HCT116 (cell line): ENCODE measurements around the gene ABCC8. TPM values are rescaled to one million over a fixed set of nuclear protein-coding genes. Genes with fewer than 3 reads are reported as not detected.

Experiments used
- ATAC-seq: fragments of 200-7000 bp; cut with Tn5 transposase; 2 replicates; pipeline ENCODE4 v1.9.1; 2020; ENCODE audit warnings: mild to moderate bottlenecking, moderate library complexity
- BruUV-seq: library from RNA; stranded (reverse); fragments of 400-500 nt; replicated peaks from 2 replicates; lab custom pipeline; 2021; lab: Mats Ljungman, UMichigan
- CTCF ChIA-PET: fragments of 300-600 bp; sonication (Branson Sonifier 250); formaldehyde crosslinking; loops from one replicate; lab custom pipeline; 2021; ENCODE audit warnings: antibody characterized with exemption; lab: Charles Lee
- POLR2A ChIA-PET: fragments of 300-600, 350-600 bp; sonication (Branson Sonifier 250); formaldehyde crosslinking; loops from one replicate; lab custom pipeline; 2021; ENCODE audit warnings: antibody characterized with exemption; lab: Charles Lee
- RAD21 ChIA-PET, 2 experiments: fragments of 300-600 bp; sonication (Branson Sonifier 250); formaldehyde crosslinking; loops; one replicate each; lab custom pipeline; 2023; ENCODE audit warnings: low total read pairs in 2 of 2; ENCODE audit not compliant: uncharacterized antibody in 2 of 2, unreplicated experiment in 2 of 2, low non-redundant PET in 1 of 2; lab: Charles Lee
- DNase-seq: peaks from one replicate; pipeline ENCODE4 v3.0.0-alpha.2; 2010; ENCODE audit warnings: low read depth, low spot score
- H2AFZ ChIP-seq: fragments of 200-600 bp; shearing (Covaris generic), sonication (generic); 2 replicates; pipeline ENCODE4 v1.6.1; 2017; ENCODE audit warnings: low read depth, mixed run types, mixed read lengths, antibody characterized with exemption, low read length; ENCODE audit not compliant: poor library complexity, severe bottlenecking
- H3K27ac ChIP-seq: 2 replicates; pipeline ENCODE4 v1.5.1; 2012; ENCODE audit warnings: low read depth, low read length
- H3K27me3 ChIP-seq: fragments of 200-600 bp; sonication (generic); 2 replicates; pipeline ENCODE4 v1.6.1; 2016; ENCODE audit warnings: mixed run types, low read length, mixed read lengths; ENCODE audit not compliant: insufficient read depth
- H3K36me3 ChIP-seq, 2 experiments: fragments of 200-500 bp in 1 of 2; fragments of 200-600 bp in 1 of 2; sonication (Bioruptor generic) in 1 of 2; sonication (generic) in 1 of 2; 2 replicates each; pipeline versions ENCODE4 v1.5.1 to v1.6.1; 2014 to 2016; ENCODE audit warnings: low read length in 2 of 2, inconsistent platforms in 1 of 2, mixed read lengths in 1 of 2, mixed run types in 1 of 2; ENCODE audit not compliant: insufficient read depth in 2 of 2, control insufficient read depth in 1 of 2
- H3K4me1 ChIP-seq, 2 experiments: fragments of 200-600 bp in 1 of 2; sonication (generic) in 1 of 2; 2 replicates each; pipeline versions ENCODE4 v1.5.1 to v1.6.1; 2012 to 2017; ENCODE audit warnings: low read length in 2 of 2, inconsistent platforms in 1 of 2, mild to moderate bottlenecking in 1 of 2, mixed read lengths in 1 of 2, mixed run types in 1 of 2, moderate library complexity in 1 of 2; ENCODE audit not compliant: insufficient read depth in 2 of 2, control insufficient read depth in 1 of 2
- H3K4me2 ChIP-seq: fragments of 200-600 bp; sonication (generic); 2 replicates; pipeline ENCODE4 v1.6.1; 2017; ENCODE audit warnings: mixed run types, low read length, mixed read lengths
- H3K4me3 ChIP-seq, 2 experiments: fragments of 200-600 bp in 1 of 2; sonication (generic) in 1 of 2; replicated peaks in 1 of 2; 2 replicates each; pipeline ENCODE4 v1.5.1; 2011 to 2016; ENCODE audit warnings: low read length in 2 of 2, control low read depth in 1 of 2, low read depth in 1 of 2, mild to moderate bottlenecking in 1 of 2, mixed read lengths in 1 of 2, mixed run types in 1 of 2
- H3K79me2 ChIP-seq: fragments of 200-600 bp; sonication (generic); 2 replicates; pipeline ENCODE4 v1.6.1; 2017; ENCODE audit warnings: mild to moderate bottlenecking, mixed run types, low read length, moderate library complexity, mixed read lengths; ENCODE audit not compliant: insufficient read depth
- H3K9ac ChIP-seq: fragments of 200-600 bp; sonication (generic); 2 replicates; pipeline ENCODE4 v1.6.1; 2016; ENCODE audit warnings: low read length, mixed read lengths
- H3K9me2 ChIP-seq: fragments of 200-600 bp; sonication (generic), shearing (Covaris generic); 2 replicates; pipeline ENCODE4 v1.6.1; 2017; ENCODE audit warnings: mixed run types, mild to moderate bottlenecking, moderate library complexity; ENCODE audit not compliant: insufficient read depth
- H3K9me3 ChIP-seq, 2 experiments: fragments of 200-500 bp in 1 of 2; fragments of 200-600 bp in 1 of 2; sonication (Bioruptor generic) in 1 of 2; sonication (generic) in 1 of 2; 2 replicates each; pipeline ENCODE4 v1.6.1; 2014 to 2017; ENCODE audit warnings: low read length in 2 of 2, mixed read lengths in 2 of 2, inconsistent platforms in 1 of 2, low read depth in 1 of 2, mild to moderate bottlenecking in 1 of 2, mixed run types in 1 of 2, moderate library complexity in 1 of 2; ENCODE audit not compliant: control insufficient read depth in 1 of 2, insufficient read depth in 1 of 2
- H4K20me1 ChIP-seq: fragments of 200-600 bp; sonication (generic), shearing (Covaris generic); 2 replicates; pipeline ENCODE4 v1.6.1; 2017; ENCODE audit warnings: mixed run types, mild to moderate bottlenecking, moderate library complexity; ENCODE audit not compliant: insufficient read depth
- ATF3 ChIP-seq: IDR thresholded peaks from 2 replicates; pipeline ENCODE4 v1.6.1; 2012
- CEBPB ChIP-seq: IDR thresholded peaks from 2 replicates; pipeline ENCODE4 v1.6.1; 2012; ENCODE audit warnings: low read depth
- EGR1 ChIP-seq: IDR thresholded peaks from 2 replicates; pipeline ENCODE4 v1.6.1; 2012; ENCODE audit warnings: low read depth
- ELF1 ChIP-seq: IDR thresholded peaks from 2 replicates; pipeline ENCODE4 v1.6.1; 2012; ENCODE audit warnings: low read depth, borderline replicate concordance
- EZH2 ChIP-seq: fragments of 200-600 bp; sonication (generic); IDR thresholded peaks from 2 replicates; pipeline ENCODE4 v1.6.1; 2017; ENCODE audit warnings: antibody characterized with exemption, mixed run types
- FOSL1 ChIP-seq: IDR thresholded peaks from 2 replicates; pipeline ENCODE4 v1.6.1; 2012; ENCODE audit warnings: low read depth
- JUND ChIP-seq: IDR thresholded peaks from 2 replicates; pipeline ENCODE4 v1.6.1; 2012
- MAX ChIP-seq: IDR thresholded peaks from 2 replicates; pipeline ENCODE4 v1.6.1; 2012
- POLR2AphosphoS5 ChIP-seq: IDR thresholded peaks from 2 replicates; pipeline ENCODE4 v1.6.1; 2011; ENCODE audit warnings: mild to moderate bottlenecking, low read depth, low read length, moderate library complexity
- RAD21 ChIP-seq: IDR thresholded peaks from 2 replicates; pipeline ENCODE4 v1.6.1; 2012; ENCODE audit warnings: low read depth, mild to moderate bottlenecking
- SIN3A ChIP-seq: IDR thresholded peaks from 2 replicates; pipeline ENCODE4 v1.6.1; 2012; ENCODE audit warnings: low read depth
- SP1 ChIP-seq: IDR thresholded peaks from 2 replicates; pipeline ENCODE4 v1.6.1; 2012; ENCODE audit warnings: low read depth
- SRF ChIP-seq: IDR thresholded peaks from 2 replicates; pipeline ENCODE4 v1.6.1; 2012; ENCODE audit warnings: low read depth
- YY1 ChIP-seq: IDR thresholded peaks from 2 replicates; pipeline ENCODE4 v1.6.1; 2011; ENCODE audit warnings: low read length, low read depth, moderate library complexity, mild to moderate bottlenecking; ENCODE audit not compliant: insufficient replicate concordance; ENCODE audit errors: extremely low read depth
- intact Hi-C: fragments of 100-400 bp; cut with micrococcal nuclease; formaldehyde crosslinking; loops from 2 replicates; pipeline ENCODE4 v1.10.0; 2022
- total RNA-seq: library from RNA; stranded (reverse); gene quantifications from one replicate; pipeline ENCODE4 v1.2.1, GENCODE V29; 2021; ENCODE audit not compliant: unreplicated experiment
- TF ChIP-seq, protein P1 (sequence below): IDR thresholded peaks from 2 replicates; pipeline ENCODE4 v1.6.1; 2011; ENCODE audit warnings: mild to moderate bottlenecking, low read length, moderate library complexity; ENCODE audit not compliant: insufficient replicate concordance; ENCODE audit errors: extremely low read depth
- TF ChIP-seq, protein P2 (sequence below): IDR thresholded peaks from 2 replicates; pipeline ENCODE4 v1.6.1; 2012; ENCODE audit warnings: low read depth

Gene ABCC8
- total RNA-seq, 1 experiment from 2014 or later, result 0.39 TPM

DNA sequence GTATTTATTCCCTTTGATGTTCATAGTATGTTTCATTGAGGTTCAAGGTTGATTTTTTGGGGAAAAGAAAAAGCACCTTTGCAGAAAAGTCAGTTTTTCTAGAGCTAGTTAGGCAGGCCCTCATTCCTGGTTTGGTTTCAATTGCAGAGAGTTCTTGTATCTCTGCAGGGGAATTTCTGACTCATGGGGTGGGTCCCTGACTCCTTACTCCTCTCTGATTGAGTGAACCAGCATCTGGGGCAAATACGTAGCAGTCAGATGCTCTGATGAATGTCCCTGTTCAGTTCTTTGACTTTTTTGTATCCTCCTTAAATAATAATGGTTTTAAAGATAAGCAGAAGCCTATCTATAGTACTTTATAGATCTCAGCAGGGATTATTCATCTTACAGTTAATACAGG, 132.7 kb downstream of the ABCC8 start:
- BruUV-seq, result no TSS peak
- no peaks in the 10 kb centered on the region for H3K36me3 ChIP-seq
- H3K79me2 ChIP-seq, result no peaks in the 10 kb centered on the region
- ChIA-PET RAD21 (no interaction called here), CTCF (no interaction called here), POLR2A (no interaction called here)
- H3K9ac ChIP-seq, result no peak overlapping the region
- no peaks in the 10 kb centered on the region for H3K9me3 ChIP-seq
- no peaks in the 10 kb centered on the region for H4K20me1 ChIP-seq
- 0 out of 2 replicates have a peak, but pooled peaks cover 3% of the 10 kb centered on the region for H3K9me2 ChIP-seq
- intact Hi-C loops, result no loop called here
- DNase-seq (peak; percentile 56), ATAC-seq (peak; percentile 72; the same call in 1 of the 2 replicates)
- H3K27ac ChIP-seq, result no peak overlapping the region
- H3K27me3 ChIP-seq, result no peaks in the 10 kb centered on the region
- peaks cover 3 to 12% of the 10 kb centered on the region in 2 experiments; a peak in 3 of 4 replicates for H3K4me1 ChIP-seq
- TF ChIP-seq POLR2AphosphoS5 (no peak), SIN3A (no peak), FOSL1 (peak; percentile 75), SRF (no peak), ATF3 (no peak), SP1 (0 out of 2 replicates have a peak, but pooled peaks have one; percentile 21), EZH2 (no peak), YY1 (no peak), RAD21 (no peak), JUND (peak; percentile 52)
- H3K4me3 ChIP-seq, result no peak overlapping the region; a peak in 1 of 4 replicates
- H3K4me2 ChIP-seq, result peak overlapping the region; percentile 52
- no peak overlapping the region for H2AFZ ChIP-seq

- DNase-seq (no peak), ATAC-seq (no peak)
- peaks cover 3 to 12% of the 10 kb centered on the region in 2 experiments; a peak in 3 of 4 replicates for H3K4me1 ChIP-seq
- no peak overlapping the region for H3K4me3 ChIP-seq
- 0 out of 2 replicates have a peak, but pooled peaks cover 3% of the 10 kb centered on the region for H3K9me2 ChIP-seq
- no peaks in the 10 kb centered on the region for H4K20me1 ChIP-seq
- CTCF ChIA-PET, result no interaction called here
- RAD21 ChIA-PET, result no interaction called here
- no peaks in the 10 kb centered on the region for H3K27me3 ChIP-seq
- intact Hi-C loops, result no loop called here
- H2AFZ ChIP-seq, result no peak overlapping the region
- no peaks in the 10 kb centered on the region for H3K9me3 ChIP-seq
- H3K27ac ChIP-seq, result no peak overlapping the region
- BruUV-seq, result no TSS peak
- H3K9ac ChIP-seq, result no peak overlapping the region
- POLR2A ChIA-PET, result no interaction called here
- no peaks in the 10 kb centered on the region for H3K36me3 ChIP-seq
- peak overlapping the region; percentile 52 for H3K4me2 ChIP-seq
- H3K79me2 ChIP-seq, result no peaks in the 10 kb centered on the region
- TF ChIP-seq POLR2AphosphoS5 (no peak), YY1 (no peak), EZH2 (no peak), RAD21 (no peak), ELF1 (no peak), CEBPB (no peak), MAX (no peak), EGR1 (no peak)
- TF ChIP-seq, protein P1, sequence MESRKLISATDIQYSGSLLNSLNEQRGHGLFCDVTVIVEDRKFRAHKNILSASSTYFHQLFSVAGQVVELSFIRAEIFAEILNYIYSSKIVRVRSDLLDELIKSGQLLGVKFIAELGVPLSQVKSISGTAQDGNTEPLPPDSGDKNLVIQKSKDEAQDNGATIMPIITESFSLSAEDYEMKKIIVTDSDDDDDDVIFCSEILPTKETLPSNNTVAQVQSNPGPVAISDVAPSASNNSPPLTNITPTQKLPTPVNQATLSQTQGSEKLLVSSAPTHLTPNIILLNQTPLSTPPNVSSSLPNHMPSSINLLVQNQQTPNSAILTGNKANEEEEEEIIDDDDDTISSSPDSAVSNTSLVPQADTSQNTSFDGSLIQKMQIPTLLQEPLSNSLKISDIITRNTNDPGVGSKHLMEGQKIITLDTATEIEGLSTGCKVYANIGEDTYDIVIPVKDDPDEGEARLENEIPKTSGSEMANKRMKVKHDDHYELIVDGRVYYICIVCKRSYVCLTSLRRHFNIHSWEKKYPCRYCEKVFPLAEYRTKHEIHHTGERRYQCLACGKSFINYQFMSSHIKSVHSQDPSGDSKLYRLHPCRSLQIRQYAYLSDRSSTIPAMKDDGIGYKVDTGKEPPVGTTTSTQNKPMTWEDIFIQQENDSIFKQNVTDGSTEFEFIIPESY, result no peak
- TF ChIP-seq, protein P2, sequence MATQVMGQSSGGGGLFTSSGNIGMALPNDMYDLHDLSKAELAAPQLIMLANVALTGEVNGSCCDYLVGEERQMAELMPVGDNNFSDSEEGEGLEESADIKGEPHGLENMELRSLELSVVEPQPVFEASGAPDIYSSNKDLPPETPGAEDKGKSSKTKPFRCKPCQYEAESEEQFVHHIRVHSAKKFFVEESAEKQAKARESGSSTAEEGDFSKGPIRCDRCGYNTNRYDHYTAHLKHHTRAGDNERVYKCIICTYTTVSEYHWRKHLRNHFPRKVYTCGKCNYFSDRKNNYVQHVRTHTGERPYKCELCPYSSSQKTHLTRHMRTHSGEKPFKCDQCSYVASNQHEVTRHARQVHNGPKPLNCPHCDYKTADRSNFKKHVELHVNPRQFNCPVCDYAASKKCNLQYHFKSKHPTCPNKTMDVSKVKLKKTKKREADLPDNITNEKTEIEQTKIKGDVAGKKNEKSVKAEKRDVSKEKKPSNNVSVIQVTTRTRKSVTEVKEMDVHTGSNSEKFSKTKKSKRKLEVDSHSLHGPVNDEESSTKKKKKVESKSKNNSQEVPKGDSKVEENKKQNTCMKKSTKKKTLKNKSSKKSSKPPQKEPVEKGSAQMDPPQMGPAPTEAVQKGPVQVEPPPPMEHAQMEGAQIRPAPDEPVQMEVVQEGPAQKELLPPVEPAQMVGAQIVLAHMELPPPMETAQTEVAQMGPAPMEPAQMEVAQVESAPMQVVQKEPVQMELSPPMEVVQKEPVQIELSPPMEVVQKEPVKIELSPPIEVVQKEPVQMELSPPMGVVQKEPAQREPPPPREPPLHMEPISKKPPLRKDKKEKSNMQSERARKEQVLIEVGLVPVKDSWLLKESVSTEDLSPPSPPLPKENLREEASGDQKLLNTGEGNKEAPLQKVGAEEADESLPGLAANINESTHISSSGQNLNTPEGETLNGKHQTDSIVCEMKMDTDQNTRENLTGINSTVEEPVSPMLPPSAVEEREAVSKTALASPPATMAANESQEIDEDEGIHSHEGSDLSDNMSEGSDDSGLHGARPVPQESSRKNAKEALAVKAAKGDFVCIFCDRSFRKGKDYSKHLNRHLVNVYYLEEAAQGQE, result no peak
These were observed 133.4 kb downstream of the ABCC8 start for GRCh38 chr11:17343257-17343656.
